HepG2 (cell line): ENCODE data around the gene MAPK6. TPM values are rescaled to one million over a fixed set of nuclear protein-coding genes. Genes with fewer than 3 reads are reported as not detected.

Experiments
- ATAC-seq: fragments of 200-7000 bp; cut with Tn5 transposase; 3 replicates; pipeline ENCODE4 v1.9.1; 2020; ENCODE audit warnings: mild to moderate bottlenecking, moderate library complexity
- BruUV-seq: library from RNA; stranded (reverse); fragments of 400-500 nt; replicated peaks from 2 replicates; lab custom pipeline; 2021; lab: Mats Ljungman, UMichigan
- CTCF ChIA-PET: fragments of 300-600 bp; formaldehyde crosslinking; extraction: SDS; loops from one replicate; lab custom pipeline; 2021; ENCODE audit warnings: low total read pairs, inconsistent platforms, low intra/inter-chr PET ratio; lab: Yijun Ruan, JAX
- POLR2A ChIA-PET: fragments of 350-600 bp; sonication (Branson Sonifier 250); formaldehyde crosslinking; loops from one replicate; lab custom pipeline; 2020; ENCODE audit warnings: antibody characterized with exemption, inconsistent platforms; lab: Yijun Ruan, JAX
- DNase-seq: peaks from one replicate; pipeline ENCODE4 v3.0.0-alpha.2; 2015; ENCODE audit warnings: low spot score
- FAIRE-seq: peaks from 3 replicates; lab custom pipeline; 2011; peaks lifted over from hg19 to GRCh38; lab: Jason Lieb, UNC
- H2AFZ ChIP-seq: one replicate; pipeline ENCODE4 v1.6.1; 2011; ENCODE audit warnings: low read length, inconsistent platforms
- H3K27ac ChIP-seq: fragments of 300-600 bp; 3 replicates; pipeline ENCODE4 v1.8.0; 2011; ENCODE audit warnings: mixed run types, mild to moderate bottlenecking, mixed read lengths, low read length, inconsistent platforms; ENCODE audit not compliant: insufficient read depth; ENCODE audit errors: extremely low read length
- H3K27me3 ChIP-seq, 2 experiments: fragments of 200-600 bp in 1 of 2; 2 replicates in 1 of 2; 3 replicates in 1 of 2; pipeline versions ENCODE4 v1.6.0 to v1.8.0; 2011; ENCODE audit warnings: low read length in 2 of 2, mild to moderate bottlenecking in 2 of 2, moderate library complexity in 2 of 2, inconsistent platforms in 1 of 2; ENCODE audit not compliant: insufficient read depth in 2 of 2, control insufficient read depth in 1 of 2
- H3K36me3 ChIP-seq, 2 experiments: fragments of 200-600 bp in 1 of 2; replicated peaks in 1 of 2; 2 replicates in 1 of 2; 3 replicates in 1 of 2; pipeline versions ENCODE4 v1.5.1 to v1.8.0; 2011; ENCODE audit warnings: low read length in 2 of 2, inconsistent platforms in 1 of 2; ENCODE audit not compliant: insufficient read depth in 2 of 2, control insufficient read depth in 1 of 2
- H3K4me1 ChIP-seq: 2 replicates; pipeline ENCODE4 v1.5.1; 2012; ENCODE audit warnings: low read length, inconsistent platforms; ENCODE audit not compliant: insufficient read depth
- H3K4me2 ChIP-seq: 2 replicates; pipeline ENCODE4 v1.6.0; 2011; ENCODE audit warnings: low read depth, low read length, inconsistent platforms
- H3K4me3 ChIP-seq, 3 experiments: fragments of 200-600 bp in 1 of 3; sonication (generic), shearing (Covaris generic) in 1 of 3; replicated peaks in 1 of 3; 2 replicates each; pipeline ENCODE4 v1.5.1; 2011 to 2016; ENCODE audit warnings: low read length in 3 of 3, inconsistent platforms in 2 of 3, low read depth in 2 of 3, mild to moderate bottlenecking in 2 of 3, control low read depth in 1 of 3, mixed read lengths in 1 of 3; ENCODE audit not compliant: insufficient read depth in 1 of 3
- H3K79me2 ChIP-seq: one replicate; pipeline ENCODE4 v1.6.1; 2011; ENCODE audit warnings: low read length, inconsistent platforms; ENCODE audit not compliant: insufficient read depth
- H3K9ac ChIP-seq: 2 replicates; pipeline ENCODE4 v1.6.0; 2011; ENCODE audit warnings: mild to moderate bottlenecking, low read depth, low read length, inconsistent platforms; ENCODE audit not compliant: insufficient read depth
- H3K9me3 ChIP-seq: 2 replicates; pipeline ENCODE4 v1.5.1; 2012; ENCODE audit warnings: mild to moderate bottlenecking, low read length
- H4K20me1 ChIP-seq: 2 replicates; pipeline ENCODE4 v1.6.0; 2011; ENCODE audit warnings: inconsistent platforms, mild to moderate bottlenecking, low read length, moderate library complexity; ENCODE audit not compliant: insufficient read depth
- ELF3 ChIP-seq: IDR thresholded peaks from 2 replicates; pipeline ENCODE4 v1.6.1; 2016; ENCODE audit warnings: missing genetic modification reagents, missing compliant biosample characterization
- LCORL ChIP-seq, 2 experiments: fragments of 450-650 bp in 1 of 2; sonication (generic) in 1 of 2; formaldehyde crosslinking in 1 of 2; IDR thresholded peaks; 2 replicates each; pipeline versions ENCODE4 v1.5.0 to v1.6.1; 2017 to 2020; ENCODE audit warnings: antibody characterized with exemption in 1 of 2, missing genetic modification reagents in 1 of 2
- U2AF2 ChIP-seq: fragments of 200-400 bp; formaldehyde crosslinking; IDR thresholded peaks from 2 replicates; pipeline ENCODE4 v1.6.1; 2017; ENCODE audit warnings: low read depth, mild to moderate bottlenecking, low read length
- ZNF329 ChIP-seq: sonication (generic); formaldehyde crosslinking; IDR thresholded peaks from 2 replicates; pipeline ENCODE4 v1.9.0; 2021; ENCODE audit warnings: low read depth, mild to moderate bottlenecking, missing genetic modification reagents
- ZNF367 ChIP-seq: sonication (generic); formaldehyde crosslinking; IDR thresholded peaks from 2 replicates; pipeline ENCODE4 v1.4.0; 2020; ENCODE audit warnings: missing genetic modification reagents, borderline replicate concordance
- WGBS: methylation state at CpG from one replicate; pipeline ENCODE4 v1.1.6; 2017; ENCODE audit warnings: low lambda C conversion rate; 5-methylcytosine and 5-hydroxymethylcytosine counted together
- in situ Hi-C: cut with HindIII; loops from 2 replicates; pipeline ENCODE4 v1.10.0; 2017; ENCODE audit warnings: low pct_unique_long_range_greater_than_20kb; ENCODE audit not compliant: extremely low pct_ligation_motif_present
- intact Hi-C: fragments of 100-400 bp; cut with micrococcal nuclease; formaldehyde crosslinking; loops from one replicate; pipeline ENCODE4 v1.10.0; 2022; ENCODE audit not compliant: unreplicated experiment
- polyA plus RNA-seq, 8 experiments: library from polyadenylated mRNA; depleted of rRNA in 3 of 8; stranded (reverse) in 7 of 8; unstranded in 1 of 8; fragments of >200 nt; fragmentation: Illumina TruSeq in 4 of 8; extraction: Trizol in 4 of 8; gene quantifications; 2 replicates each; pipeline versions ENCODE4 v1.2.1 to v1.2.3, GENCODE V29; 2011 to 2016; ENCODE audit warnings: low read depth in 4 of 8, missing spikeins in 1 of 8, mixed read lengths in 1 of 8; ENCODE audit not compliant: insufficient read depth in 1 of 8
- total RNA-seq, 5 experiments: library from RNA; depleted of rRNA; stranded (reverse); fragments of >200 nt; fragmentation: Illumina TruSeq; extraction: Trizol; gene quantifications; 2 replicates each; pipeline ENCODE4 v1.2.3, GENCODE V29; 2016; ENCODE audit warnings: low read depth in 1 of 5

MAPK6 gene
- total and polyA plus RNA-seq, 2 of the 13 experiments (the other 11 are each of a cell fraction or from before 2014, with no cell fraction given): 89.5 to 99.7 TPM

DNA sequence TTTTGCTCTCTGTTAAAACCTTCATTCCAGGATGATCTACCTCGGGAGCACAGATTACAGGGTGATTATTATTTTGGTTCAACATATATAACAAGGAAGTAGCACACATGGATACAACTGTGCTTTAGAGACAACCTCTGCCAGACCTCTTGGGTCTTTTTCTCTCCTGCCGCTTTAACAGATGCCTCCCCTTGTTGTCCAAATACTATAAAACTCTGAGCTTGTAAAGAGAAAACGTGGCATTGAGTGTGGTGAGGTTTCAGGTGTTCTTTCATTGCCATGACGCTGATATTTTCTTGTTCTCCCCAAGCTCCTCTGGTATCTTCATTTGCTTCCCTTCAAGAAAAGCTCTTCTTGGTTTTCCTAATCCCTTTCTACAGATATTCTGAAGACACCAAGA, 64.6 kb downstream of the MAPK6 start:
- WGBS: 26% methylated on average over 4 of the region's 4 CpGs
- Histone ChIP-seq H3K27ac (no peak overlapping the region), H3K4me1 (peaks cover 18% of the 10 kb centered on the region), H2AFZ (no peak overlapping the region), H3K4me2 (no peak overlapping the region), H4K20me1 (no peaks in the 10 kb centered on the region), H3K4me3 (no peak overlapping the region), H3K9ac (no peak overlapping the region), H3K79me2 (no peaks in the 10 kb centered on the region), H3K9me3 (peaks cover 21% of the 10 kb centered on the region), H3K36me3 (no peaks in the 10 kb centered on the region), H3K27me3 (no peaks in the 10 kb centered on the region; a peak in 1 of 5 replicates)
- intact Hi-C loops: no loop called here
- CTCF ChIA-PET: no interaction called here
- in situ Hi-C loops: no loop called here
- POLR2A ChIA-PET: no interaction called here
- FAIRE-seq (no peak), DNase-seq (no peak), ATAC-seq (no peak)
- no peak for TF ChIP-seq ZNF329 (CRISPR knock-in tag)
- TF ChIP-seq ZNF367 (CRISPR knock-in tag): no peak
- TF ChIP-seq ELF3 (CRISPR knock-in tag): no peak
- no TSS peak for BruUV-seq

GRCh38 chr15:52085299-52085698, 66.3 kb downstream of the MAPK6 start:
- no peak for FAIRE-seq
- DNase-seq: no peak
- CTCF ChIA-PET: no interaction called here
- POLR2A ChIA-PET: no interaction called here
- Histone ChIP-seq H3K4me2 (no peak overlapping the region), H3K79me2 (no peaks in the 10 kb centered on the region), H3K4me1 (0 out of 2 replicates have a peak, but pooled peaks cover 8% of the 10 kb centered on the region), H3K36me3 (no peaks in the 10 kb centered on the region), H4K20me1 (no peaks in the 10 kb centered on the region), H3K9me3 (peaks cover 24% of the 10 kb centered on the region), H3K27ac (no peak overlapping the region), H3K9ac (no peak overlapping the region), H3K4me3 (no peak overlapping the region), H2AFZ (no peak overlapping the region), H3K27me3 (no peaks in the 10 kb centered on the region)
- no TSS peak for BruUV-seq
- ATAC-seq: no peak
- TF ChIP-seq U2AF2: no peak
- TF ChIP-seq LCORL (IDR thresholded peaks at IDR 0.05): peak; percentile 48; the same call in 1 of the 2 replicates
- no peak for TF ChIP-seq LCORL (CRISPR knock-in tag; IDR thresholded peaks at IDR 0.05)
- intact Hi-C loops (no loop called here), in situ Hi-C loops (no loop called here)
